ENCODE results near the gene GNA14.
"Not testable (repeated sequence)": the region's sequence is repeated elsewhere in the genome, so short reads cannot be mapped to it uniquely, and the experiment has no call there.

The GNA14 gene

GRCh38 chr9:77486463-77486862 is 161.7 kb downstream of the GNA14 start:
- DNase-seq = no peak

- DNase-seq = no peak
Measured at GRCh38 chr9:77475641-77476473, 172.3 kb downstream of the GNA14 start.

GRCh38 chr9:77474936-77475335 is 173.2 kb downstream of the GNA14 start:
- no peak for DNase-seq

GRCh38 chr9:77472646-77473045 is 175.5 kb downstream of the GNA14 start:
- DNase-seq = no peak

- DNase-seq = no peak
Measured at GRCh38 chr9:77471572-77471971, 176.6 kb downstream of the GNA14 start.

- no peak for DNase-seq
Measured at GRCh38 chr9:77469515-77470231, 178.4 kb downstream of the GNA14 start.

GRCh38 chr9:77464661-77465060 is 183.5 kb downstream of the GNA14 start:
- no peak for DNase-seq

- DNase-seq = no peak
Measured at GRCh38 chr9:77463151-77463550, 185.0 kb downstream of the GNA14 start.

- DNase-seq = no peak
Measured at GRCh38 chr9:77462066-77462465, 186.1 kb downstream of the GNA14 start.

- no peak for DNase-seq
Measured at GRCh38 chr9:77460938-77461337, 187.2 kb downstream of the GNA14 start.

- DNase-seq = peak; percentile 41 to 75
Measured at GRCh38 chr9:77457916-77458592, 190.1 kb downstream of the GNA14 start.

- DNase-seq = peak; percentile 19 to 77
Measured at GRCh38 chr9:77456829-77457437, 191.2 kb downstream of the GNA14 start.

GRCh38 chr9:77455312-77455927 is 192.7 kb downstream of the GNA14 start:
- DNase-seq = peak in 1 of 2 experiments; percentile 17

GRCh38 chr9:77454663-77455062 is 193.5 kb downstream of the GNA14 start:
- DNase-seq = no peak

- DNase-seq = no peak
Measured at GRCh38 chr9:77453825-77454647, 194.1 kb downstream of the GNA14 start.

GRCh38 chr9:77451507-77451906 is 196.6 kb downstream of the GNA14 start:
- DNase-seq = no peak

GRCh38 chr9:77450085-77450475 is 198.0 kb downstream of the GNA14 start:
- DNase-seq = no peak

- no peak for DNase-seq
Measured at GRCh38 chr9:77449240-77450084, 198.7 kb downstream of the GNA14 start.

GRCh38 chr9:77447646-77448045 is 200.5 kb downstream of the GNA14 start:
- DNase-seq = no peak

- DNase-seq = no peak
Measured at GRCh38 chr9:77442436-77442835, 205.7 kb downstream of the GNA14 start.

- not testable (repeated sequence) for DNase-seq
Measured at GRCh38 chr9:77441124-77441523, 207.0 kb downstream of the GNA14 start.

Measured in NCI-H526 (cell line).